Smooth muscle cell (in vitro differentiated cells): ENCODE data around the gene MEX3A. TPM values are rescaled to one million over a fixed set of nuclear protein-coding genes. Genes with fewer than 3 reads are reported as not detected.

Experiments used
- DNase-seq: peaks from one replicate; lab custom pipeline; 2025; ENCODE audit not compliant: unreplicated experiment; lab: John Stamatoyannopoulos, UW
- H2AFZ ChIP-seq: fragments of 200-600 bp; sonication (generic); 2 replicates; pipeline ENCODE4 v1.6.0; 2016; ENCODE audit warnings: antibody characterized with exemption, low read depth, mild to moderate bottlenecking
- H3F3A ChIP-seq: fragments of 200-600 bp; sonication (generic); 2 replicates; pipeline ENCODE4 v1.6.0; 2017; ENCODE audit warnings: antibody characterized with exemption, low read depth
- H3K27ac ChIP-seq: fragments of 200-600 bp; sonication (generic); 2 replicates; pipeline ENCODE4 v1.5.1; 2016; ENCODE audit warnings: low read depth, mild to moderate bottlenecking
- H3K27me3 ChIP-seq: fragments of 200-600 bp; sonication (generic); 2 replicates; pipeline ENCODE4 v1.6.1; 2016; ENCODE audit warnings: low read depth, mild to moderate bottlenecking
- H3K36me3 ChIP-seq: fragments of 200-600 bp; sonication (generic); 2 replicates; pipeline ENCODE4 v1.5.1; 2016; ENCODE audit warnings: low read depth
- H3K4me1 ChIP-seq: fragments of 200-600 bp; sonication (generic); 2 replicates; pipeline ENCODE4 v1.5.1; 2016; ENCODE audit warnings: low read depth
- H3K4me2 ChIP-seq: fragments of 200-600 bp; sonication (generic); 2 replicates; pipeline ENCODE4 v1.6.0; 2016; ENCODE audit warnings: mild to moderate bottlenecking
- H3K4me3 ChIP-seq: fragments of 200-600 bp; sonication (generic); 2 replicates; pipeline ENCODE4 v1.5.1; 2016; ENCODE audit warnings: mild to moderate bottlenecking
- H3K79me2 ChIP-seq: fragments of 200-600 bp; sonication (generic); 2 replicates; pipeline ENCODE4 v1.6.0; 2016; ENCODE audit warnings: low read depth, mild to moderate bottlenecking
- H3K9ac ChIP-seq: fragments of 200-600 bp; sonication (generic); 2 replicates; pipeline ENCODE4 v1.6.0; 2016; ENCODE audit warnings: low read depth
- H3K9me3 ChIP-seq: fragments of 200-600 bp; sonication (generic); replicated peaks from 2 replicates; pipeline ENCODE4 v1.5.1; 2016; ENCODE audit warnings: low read depth
- H4K20me1 ChIP-seq: fragments of 200-600 bp; sonication (generic); 2 replicates; pipeline ENCODE4 v1.6.0; 2016; ENCODE audit warnings: low read depth
- WGBS: methylation state at CpG from one replicate; pipeline ENCODE4 v1.1.7; 2016; ENCODE audit warnings: low lambda C conversion rate; 5-methylcytosine and 5-hydroxymethylcytosine counted together
- polyA plus RNA-seq: library from polyadenylated mRNA; unstranded; fragments of >200 nt; fragmentation: Nextera tagmentation; extraction: Ambion mirVana; gene quantifications from 2 replicates; pipeline ENCODE4 v1.2.1, GENCODE V29; 2016
- total RNA-seq: library from RNA; depleted of rRNA; stranded (reverse); fragments of >200 nt; gene quantifications from 2 replicates; pipeline ENCODE4 v1.2.3, GENCODE V29; 2014
- TF ChIP-seq, protein P1 (sequence below): fragments of 200-600 bp; sonication (generic); IDR thresholded peaks from 2 replicates; pipeline ENCODE4 v1.5.1; 2017; ENCODE audit warnings: borderline replicate concordance, mild to moderate bottlenecking, antibody characterized with exemption; ENCODE audit not compliant: insufficient read depth, poor library complexity, severe bottlenecking

Gene MEX3A
- total and polyA plus RNA-seq, 2 experiments from 2014 or later: 10.5 to 13.8 TPM

DNA sequence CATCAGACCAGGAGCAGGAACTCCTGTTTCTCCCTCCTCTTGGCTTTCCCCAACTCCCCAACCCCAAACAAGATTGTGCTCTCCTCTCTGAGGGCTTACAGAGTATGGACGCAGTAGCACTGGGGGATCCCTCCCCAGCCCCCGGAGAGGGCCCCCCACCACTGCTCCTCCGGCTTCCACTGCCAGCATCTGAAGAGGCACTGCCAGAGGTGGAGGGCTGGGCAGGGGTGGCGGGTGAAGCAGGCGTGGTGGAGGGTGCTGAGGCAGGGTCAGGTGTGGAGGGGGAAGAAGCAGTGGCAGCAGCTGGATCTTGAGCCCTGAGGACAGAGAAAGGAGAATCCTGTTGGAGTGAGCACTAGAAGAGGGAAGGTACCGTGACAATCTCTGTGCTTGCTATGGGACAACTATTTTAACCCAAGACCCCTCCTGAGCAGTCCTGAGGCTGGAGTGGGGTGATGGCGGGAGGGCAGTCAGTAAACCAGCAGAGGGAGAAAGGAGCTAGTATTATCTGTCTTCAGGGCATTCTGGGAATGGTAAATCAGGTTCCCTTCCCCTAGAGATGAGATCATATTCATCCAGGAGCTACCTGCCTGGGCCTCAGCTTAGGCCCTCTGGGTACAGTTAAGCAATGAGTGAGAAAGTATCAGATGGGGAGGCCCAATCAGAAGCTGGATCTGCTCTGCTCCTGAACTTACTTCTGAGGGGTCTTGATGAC, 31.1 kb downstream of the MEX3A start:
- Histone ChIP-seq H3K36me3 (no peaks in the 10 kb centered on the region), H4K20me1 (peaks cover 6% of the 10 kb centered on the region), H3K4me3 (no peak overlapping the region), H3K27ac (no peak overlapping the region), H3F3A (peaks cover 10% of the 10 kb centered on the region), H3K9ac (no peak overlapping the region), H3K79me2 (peaks cover 29% of the 10 kb centered on the region), H3K9me3 (no peaks in the 10 kb centered on the region), H3K4me1 (peaks cover 8% of the 10 kb centered on the region), H3K4me2 (no peak overlapping the region), H2AFZ (no peak overlapping the region), H3K27me3 (no peaks in the 10 kb centered on the region)
- WGBS: 94% methylated on average over 5 of the region's 7 CpGs
- TF ChIP-seq, protein P1, sequence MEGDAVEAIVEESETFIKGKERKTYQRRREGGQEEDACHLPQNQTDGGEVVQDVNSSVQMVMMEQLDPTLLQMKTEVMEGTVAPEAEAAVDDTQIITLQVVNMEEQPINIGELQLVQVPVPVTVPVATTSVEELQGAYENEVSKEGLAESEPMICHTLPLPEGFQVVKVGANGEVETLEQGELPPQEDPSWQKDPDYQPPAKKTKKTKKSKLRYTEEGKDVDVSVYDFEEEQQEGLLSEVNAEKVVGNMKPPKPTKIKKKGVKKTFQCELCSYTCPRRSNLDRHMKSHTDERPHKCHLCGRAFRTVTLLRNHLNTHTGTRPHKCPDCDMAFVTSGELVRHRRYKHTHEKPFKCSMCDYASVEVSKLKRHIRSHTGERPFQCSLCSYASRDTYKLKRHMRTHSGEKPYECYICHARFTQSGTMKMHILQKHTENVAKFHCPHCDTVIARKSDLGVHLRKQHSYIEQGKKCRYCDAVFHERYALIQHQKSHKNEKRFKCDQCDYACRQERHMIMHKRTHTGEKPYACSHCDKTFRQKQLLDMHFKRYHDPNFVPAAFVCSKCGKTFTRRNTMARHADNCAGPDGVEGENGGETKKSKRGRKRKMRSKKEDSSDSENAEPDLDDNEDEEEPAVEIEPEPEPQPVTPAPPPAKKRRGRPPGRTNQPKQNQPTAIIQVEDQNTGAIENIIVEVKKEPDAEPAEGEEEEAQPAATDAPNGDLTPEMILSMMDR: no peak
- DNase-seq: no peak

DNA sequence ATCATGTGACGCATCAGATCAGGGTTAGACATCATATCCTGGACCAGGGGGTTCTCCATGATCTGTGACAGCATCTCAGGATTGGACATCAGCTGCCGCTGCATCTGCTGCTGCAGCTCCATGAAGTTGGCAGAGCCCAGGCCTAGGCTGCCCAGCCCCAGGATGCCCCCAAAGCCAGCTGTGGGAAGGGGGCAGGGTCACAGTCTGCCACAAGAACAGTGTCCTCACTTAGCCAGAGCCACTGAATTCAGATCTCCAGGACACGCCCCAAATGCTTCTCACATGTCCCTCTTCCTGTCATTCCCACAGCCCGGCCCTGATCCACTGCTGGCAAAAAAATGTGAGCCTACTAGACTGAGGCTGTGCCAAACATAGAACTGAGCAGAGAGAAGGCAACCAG, 31.9 kb downstream of the MEX3A start:
- Histone ChIP-seq H2AFZ (no peak overlapping the region), H4K20me1 (peaks cover 6% of the 10 kb centered on the region), H3K9ac (no peak overlapping the region), H3K79me2 (peaks cover 22% of the 10 kb centered on the region), H3K36me3 (no peaks in the 10 kb centered on the region), H3F3A (peaks cover 10% of the 10 kb centered on the region), H3K4me3 (no peak overlapping the region), H3K27ac (no peak overlapping the region), H3K4me2 (no peak overlapping the region), H3K4me1 (peaks cover 1% of the 10 kb centered on the region), H3K9me3 (no peaks in the 10 kb centered on the region), H3K27me3 (no peaks in the 10 kb centered on the region)
- WGBS: 90% methylated on average over 4 of the region's 4 CpGs
- DNase-seq: no peak
- TF ChIP-seq, protein P1: no peak

DNA sequence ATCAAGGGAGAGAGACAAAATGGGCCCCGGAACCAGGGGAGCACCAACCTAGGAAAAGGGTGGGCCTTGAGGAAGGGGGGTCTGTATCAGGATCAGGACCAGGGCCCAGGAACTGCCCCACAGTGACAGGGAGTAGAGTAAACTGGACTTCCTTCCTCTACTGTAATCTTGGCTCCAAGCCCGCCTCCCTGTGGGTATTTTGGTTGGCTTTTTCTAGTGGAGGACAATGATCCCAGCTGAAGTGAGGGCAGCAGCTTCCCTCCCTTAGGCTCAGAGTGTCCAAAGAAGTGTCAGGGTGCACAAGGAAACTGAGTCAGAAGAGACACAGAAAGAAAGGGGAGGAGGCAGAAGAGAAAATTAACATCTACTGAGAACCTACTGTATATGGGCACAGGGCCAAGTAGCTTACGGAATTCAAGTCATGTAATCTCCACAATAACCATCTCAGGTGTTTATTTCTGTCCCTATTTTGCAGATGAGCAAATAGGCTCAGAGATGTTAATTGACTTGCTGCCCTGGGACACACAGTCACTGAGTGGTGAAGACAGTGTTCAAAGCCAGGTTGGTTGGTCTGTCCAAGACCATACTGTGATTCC, 33.5 kb downstream of the MEX3A start:
- TF ChIP-seq, protein P1: no peak
- Histone ChIP-seq H3K79me2 (peaks cover 18% of the 10 kb centered on the region), H3K4me3 (no peak overlapping the region), H3K9ac (no peak overlapping the region), H3K27me3 (no peaks in the 10 kb centered on the region), H2AFZ (no peak overlapping the region), H3F3A (peaks cover 3% of the 10 kb centered on the region), H3K27ac (no peak overlapping the region), H4K20me1 (peaks cover 6% of the 10 kb centered on the region), H3K4me2 (no peak overlapping the region), H3K36me3 (no peaks in the 10 kb centered on the region), H3K9me3 (no peaks in the 10 kb centered on the region), H3K4me1 (no peaks in the 10 kb centered on the region)
- WGBS: 99% methylated on average over 3 of the region's 3 CpGs
- DNase-seq: no peak
